SK-N-SH (cell line): ENCODE results near the gene GORASP1. TPM values are rescaled to one million over a fixed set of nuclear protein-coding genes. Genes with fewer than 3 reads are reported as not detected.
A peak's percentile ranks its signal among the peaks of the same experiment; 100 is the strongest.

ENCODE experiments used
- CTCF ChIA-PET: fragments of 300-600, 350-600 bp; formaldehyde crosslinking; extraction: SDS; loops from one replicate; lab custom pipeline; 2021; lab: Yijun Ruan, JAX
- POLR2A ChIA-PET: fragments of 350-600 bp; sonication (Branson Sonifier 250); formaldehyde crosslinking; extraction: SDS; loops from one replicate; lab custom pipeline; 2020; ENCODE audit warnings: antibody characterized with exemption, inconsistent platforms; lab: Yijun Ruan, JAX
- DNase-seq: peaks from one replicate; pipeline ENCODE4 v3.0.0; 2012
- H2AFZ ChIP-seq: fragments of 200-600 bp; sonication (generic); 2 replicates; pipeline ENCODE4 v1.8.1; 2016; ENCODE audit warnings: antibody characterized with exemption, mild to moderate bottlenecking, low read depth
- H3F3A ChIP-seq: fragments of 200-600 bp; sonication (generic); replicated peaks from 2 replicates; pipeline ENCODE3; 2016; ENCODE audit warnings: antibody characterized with exemption, mild to moderate bottlenecking; ENCODE audit not compliant: insufficient read depth
- H3K27ac ChIP-seq, 2 experiments: fragments of 200-500 bp in 1 of 2; fragments of 200-600 bp in 1 of 2; sonication (Bioruptor generic) in 1 of 2; sonication (generic), shearing (Covaris generic) in 1 of 2; 2 replicates each; pipeline versions ENCODE4 v1.5.1 to v1.6.1; 2014 to 2016; ENCODE audit warnings: low read depth in 2 of 2, inconsistent platforms in 1 of 2, low read length in 1 of 2, mild to moderate bottlenecking in 1 of 2, mixed read lengths in 1 of 2
- H3K27me3 ChIP-seq: fragments of 200-600 bp; sonication (generic), shearing (Covaris generic); 2 replicates; pipeline ENCODE4 v1.6.1; 2016; ENCODE audit warnings: mixed run types; ENCODE audit not compliant: insufficient read depth
- H3K36me3 ChIP-seq, 2 experiments: fragments of 200-500 bp in 1 of 2; fragments of 200-600 bp in 1 of 2; sonication (Bioruptor generic) in 1 of 2; sonication (generic) in 1 of 2; replicated peaks in 1 of 2; 2 replicates each; pipeline versions ENCODE3 to v1.5.1; 2014 to 2016; ENCODE audit warnings: low read length in 1 of 2, mild to moderate bottlenecking in 1 of 2; ENCODE audit not compliant: insufficient read depth in 2 of 2, control insufficient read depth in 1 of 2
- H3K4me1 ChIP-seq, 2 experiments: fragments of 200-500 bp in 1 of 2; fragments of 200-600 bp in 1 of 2; sonication (Bioruptor generic) in 1 of 2; sonication (generic), shearing (Covaris generic) in 1 of 2; 2 replicates each; pipeline versions ENCODE4 v1.5.1 to v1.6.1; 2014 to 2016; ENCODE audit warnings: low read depth in 1 of 2, low read length in 1 of 2, mixed run types in 1 of 2; ENCODE audit not compliant: insufficient read depth in 2 of 2, control insufficient read depth in 1 of 2
- H3K4me2 ChIP-seq: fragments of 200-600 bp; sonication (generic), shearing (Covaris generic); 2 replicates; pipeline ENCODE4 v1.6.1; 2017; ENCODE audit warnings: mixed run types
- H3K4me3 ChIP-seq, 2 experiments: fragments of 200-500 bp in 1 of 2; fragments of 200-600 bp in 1 of 2; sonication (Bioruptor generic) in 1 of 2; sonication (generic), shearing (Covaris generic) in 1 of 2; 2 replicates each; pipeline versions ENCODE4 v1.5.1 to v1.8.1; 2014 to 2016; ENCODE audit warnings: low read depth in 2 of 2, inconsistent platforms in 1 of 2, low read length in 1 of 2, mild to moderate bottlenecking in 1 of 2, mixed read lengths in 1 of 2, moderate library complexity in 1 of 2
- H3K79me2 ChIP-seq: fragments of 200-600 bp; sonication (generic); 2 replicates; pipeline ENCODE4 v1.8.1; 2017; ENCODE audit warnings: mild to moderate bottlenecking; ENCODE audit not compliant: insufficient read depth
- H3K9ac ChIP-seq: fragments of 200-600 bp; sonication (generic); 2 replicates; pipeline ENCODE4 v1.6.1; 2017; ENCODE audit warnings: mixed run types
- H3K9me2 ChIP-seq: fragments of 200-600 bp; sonication (generic); 2 replicates; pipeline ENCODE4 v1.6.1; 2017; ENCODE audit warnings: mixed run types
- H3K9me3 ChIP-seq: fragments of 200-600 bp; sonication (generic); 2 replicates; pipeline ENCODE4 v1.6.1; 2017; ENCODE audit warnings: mixed run types, mild to moderate bottlenecking, moderate library complexity
- H4K20me1 ChIP-seq: fragments of 200-600 bp; sonication (generic); 2 replicates; pipeline ENCODE4 v1.6.1; 2017; ENCODE audit warnings: mild to moderate bottlenecking, mixed run types; ENCODE audit not compliant: insufficient read depth
- CHD2 ChIP-seq: fragments of 150-350 bp; IDR thresholded peaks from 2 replicates; pipeline ENCODE4 v1.6.1; 2018; ENCODE audit warnings: low read length; ENCODE audit not compliant: partially characterized antibody
- EP300 ChIP-seq, 2 experiments: IDR thresholded peaks; 2 replicates each; pipeline versions ENCODE4 v1.4.0 to v1.6.1; 2012; ENCODE audit warnings: borderline replicate concordance in 1 of 2, low read depth in 1 of 2, low read length in 1 of 2
- NRF1 ChIP-seq: IDR thresholded peaks from 2 replicates; pipeline ENCODE4 v1.6.1; 2012; ENCODE audit warnings: low read depth, mild to moderate bottlenecking, low read length
- RAD21 ChIP-seq: IDR thresholded peaks from 2 replicates; pipeline ENCODE4 v1.6.1; 2012; ENCODE audit warnings: mild to moderate bottlenecking, low read length
- SMC3 ChIP-seq: IDR thresholded peaks from 2 replicates; pipeline ENCODE4 v1.6.1; 2012; ENCODE audit warnings: low read depth, low read length, improper control_type of control experiment
- TCF12 ChIP-seq: IDR thresholded peaks from 2 replicates; pipeline ENCODE4 v1.4.0; 2012
- WGBS: methylation state at CpG from one replicate; pipeline ENCODE4 v1.1.6; 2017; ENCODE audit warnings: low lambda C conversion rate; 5-methylcytosine and 5-hydroxymethylcytosine counted together
- polyA plus RNA-seq, 3 experiments: library from polyadenylated mRNA; depleted of rRNA; stranded (reverse); fragments of >200 nt; gene quantifications; 2 replicates each; pipeline ENCODE4 v1.2.3, GENCODE V29; 2012
- TF ChIP-seq, protein P1 (sequence below): IDR thresholded peaks from 2 replicates; pipeline ENCODE4; 2012
- TF ChIP-seq, protein P2 (sequence below): IDR thresholded peaks from 2 replicates; pipeline ENCODE4 v1.4.0; 2012; ENCODE audit warnings: low read depth
- TF ChIP-seq, protein P3 (sequence below): fragments of 200-600 bp; sonication (generic); IDR thresholded peaks from 2 replicates; pipeline ENCODE4 v1.6.1; 2017; ENCODE audit warnings: antibody characterized with exemption, mild to moderate bottlenecking, moderate library complexity

GORASP1 gene
- polyA plus RNA-seq, 1 of the 3 experiments (the other 2 are of a cell fraction), result 44.3 TPM

DNA sequence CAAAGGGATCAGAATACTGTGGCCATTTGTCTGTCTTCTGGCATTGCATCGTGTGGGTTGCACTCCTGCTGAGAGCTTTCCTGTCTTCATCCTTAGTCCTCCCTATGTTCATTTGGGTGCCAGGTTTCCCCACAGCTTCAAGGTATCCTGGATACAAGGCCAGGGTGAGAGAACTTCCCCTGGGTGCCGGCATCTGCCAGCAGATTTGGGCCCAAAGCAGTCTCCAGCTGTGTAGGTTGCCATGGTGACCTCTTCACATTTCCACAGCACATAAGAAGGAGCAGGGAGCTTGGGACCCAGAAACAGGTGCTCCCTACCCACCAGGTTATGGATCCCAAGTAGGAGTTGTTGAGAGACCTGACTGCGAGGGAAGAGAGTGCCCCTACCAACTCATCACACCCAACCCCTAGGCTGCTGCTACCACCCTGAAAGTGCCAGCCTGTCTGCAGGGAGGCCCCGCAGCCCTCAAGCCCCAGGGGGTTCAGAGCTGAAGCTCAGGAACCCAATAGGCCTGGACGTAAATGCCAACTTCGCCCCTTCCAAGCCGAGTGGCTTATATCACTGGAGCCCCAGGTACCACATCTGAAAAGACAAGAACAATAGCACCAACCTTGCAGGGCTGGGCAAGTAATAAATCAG lies 20.0 kb upstream of the GORASP1 start:
- Histone ChIP-seq H3K9me2 (no peaks in the 10 kb centered on the region), H3K9me3 (no peaks in the 10 kb centered on the region), H2AFZ (no peak overlapping the region), H4K20me1 (no peaks in the 10 kb centered on the region), H3F3A (no peaks in the 10 kb centered on the region), H3K9ac (no peak overlapping the region), H3K27me3 (no peaks in the 10 kb centered on the region), H3K79me2 (no peaks in the 10 kb centered on the region), H3K36me3 (no peaks in the 10 kb centered on the region), H3K4me2 (no peak overlapping the region), H3K4me3 (no peak overlapping the region), H3K4me1 (0 out of 4 replicates have a peak, but pooled peaks cover 0 to 6% of the 10 kb centered on the region in 2 experiments), H3K27ac (no peak overlapping the region)
- TF ChIP-seq, protein P1, sequence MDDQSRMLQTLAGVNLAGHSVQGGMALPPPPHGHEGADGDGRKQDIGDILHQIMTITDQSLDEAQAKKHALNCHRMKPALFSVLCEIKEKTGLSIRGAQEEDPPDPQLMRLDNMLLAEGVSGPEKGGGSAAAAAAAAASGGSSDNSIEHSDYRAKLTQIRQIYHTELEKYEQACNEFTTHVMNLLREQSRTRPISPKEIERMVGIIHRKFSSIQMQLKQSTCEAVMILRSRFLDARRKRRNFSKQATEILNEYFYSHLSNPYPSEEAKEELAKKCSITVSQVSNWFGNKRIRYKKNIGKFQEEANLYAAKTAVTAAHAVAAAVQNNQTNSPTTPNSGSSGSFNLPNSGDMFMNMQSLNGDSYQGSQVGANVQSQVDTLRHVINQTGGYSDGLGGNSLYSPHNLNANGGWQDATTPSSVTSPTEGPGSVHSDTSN, result no peak
- TF ChIP-seq NRF1 (no peak), CHD2 (no peak)
- TF ChIP-seq, protein P2, sequence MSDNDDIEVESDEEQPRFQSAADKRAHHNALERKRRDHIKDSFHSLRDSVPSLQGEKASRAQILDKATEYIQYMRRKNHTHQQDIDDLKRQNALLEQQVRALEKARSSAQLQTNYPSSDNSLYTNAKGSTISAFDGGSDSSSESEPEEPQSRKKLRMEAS, result no peak
- 87% methylated on average over 7 of the region's 7 CpGs for WGBS
- POLR2A ChIA-PET, result interaction anchor here (0.7 kb wide), 2 partner anchors 10 to 161 kb away, joined by 3 read pairs; no protein-coding TSS in a partner anchor
- DNase-seq, result no peak
- CTCF ChIA-PET, result interaction anchor here (0.6 to 14.8 kb wide), 27 partner anchors 8 to 177 kb away, joined by 3 to 223 read pairs (median 5); partner anchors contain the start of gene CX3CR1

DNA sequence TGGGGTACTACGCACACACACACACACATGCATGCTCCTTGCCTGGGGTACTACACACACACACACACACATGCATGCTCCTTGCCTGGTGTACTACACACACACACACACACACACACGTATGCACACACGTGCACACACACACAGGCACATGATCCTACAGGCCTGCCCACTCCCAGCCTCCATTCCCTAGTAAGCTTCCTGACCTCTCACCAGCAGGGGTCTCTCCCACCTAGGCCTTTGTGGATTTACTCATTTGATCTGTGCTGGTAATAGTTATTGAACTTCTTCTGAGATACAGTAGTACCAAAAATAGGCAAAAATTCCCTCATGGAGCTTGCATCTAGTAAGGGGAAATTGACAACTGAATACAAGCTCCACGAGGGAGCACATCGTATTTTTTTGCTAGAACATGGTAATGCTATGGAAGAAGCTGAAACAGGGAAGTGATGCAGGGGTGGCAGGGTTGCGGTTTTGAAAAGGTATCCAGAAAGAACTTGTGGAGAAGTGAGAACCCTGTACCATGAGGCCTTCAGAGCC lies 19.2 kb upstream of the GORASP1 start:
- H3K9me2 ChIP-seq, result no peaks in the 10 kb centered on the region
- ChIA-PET POLR2A (interaction anchor here (0.7 kb wide), 1 partner anchor 162 kb away, joined by 3 read pairs; no protein-coding TSS in a partner anchor), CTCF (interaction anchor here (0.6 to 14.8 kb wide), 26 partner anchors 9 to 221 kb away, joined by 3 to 223 read pairs (median 6); partner anchors contain the start of gene CX3CR1)
- no peaks in the 10 kb centered on the region for H3K36me3 ChIP-seq
- 0 out of 4 replicates have a peak, but pooled peaks cover 0 to 6% of the 10 kb centered on the region in 2 experiments for H3K4me1 ChIP-seq
- H3K9ac ChIP-seq, result no peak overlapping the region
- TF ChIP-seq SMC3 (peak; percentile 80), TCF12 (no peak), RAD21 (peak; percentile 80), EP300 (IDR thresholded peaks at IDR 0.05; ENCODE audit: borderline replicate concordance in 1 of 2, low read depth in 1 of 2, low read length in 1 of 2) (no peak)
- TF ChIP-seq, protein P1, result no peak
- TF ChIP-seq, protein P3, sequence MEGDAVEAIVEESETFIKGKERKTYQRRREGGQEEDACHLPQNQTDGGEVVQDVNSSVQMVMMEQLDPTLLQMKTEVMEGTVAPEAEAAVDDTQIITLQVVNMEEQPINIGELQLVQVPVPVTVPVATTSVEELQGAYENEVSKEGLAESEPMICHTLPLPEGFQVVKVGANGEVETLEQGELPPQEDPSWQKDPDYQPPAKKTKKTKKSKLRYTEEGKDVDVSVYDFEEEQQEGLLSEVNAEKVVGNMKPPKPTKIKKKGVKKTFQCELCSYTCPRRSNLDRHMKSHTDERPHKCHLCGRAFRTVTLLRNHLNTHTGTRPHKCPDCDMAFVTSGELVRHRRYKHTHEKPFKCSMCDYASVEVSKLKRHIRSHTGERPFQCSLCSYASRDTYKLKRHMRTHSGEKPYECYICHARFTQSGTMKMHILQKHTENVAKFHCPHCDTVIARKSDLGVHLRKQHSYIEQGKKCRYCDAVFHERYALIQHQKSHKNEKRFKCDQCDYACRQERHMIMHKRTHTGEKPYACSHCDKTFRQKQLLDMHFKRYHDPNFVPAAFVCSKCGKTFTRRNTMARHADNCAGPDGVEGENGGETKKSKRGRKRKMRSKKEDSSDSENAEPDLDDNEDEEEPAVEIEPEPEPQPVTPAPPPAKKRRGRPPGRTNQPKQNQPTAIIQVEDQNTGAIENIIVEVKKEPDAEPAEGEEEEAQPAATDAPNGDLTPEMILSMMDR, result peak; percentile 74
- TF ChIP-seq, all 33 proteins: peak for 3
- H3K27me3 ChIP-seq, result no peaks in the 10 kb centered on the region
- H3K4me3 ChIP-seq, result no peak overlapping the region; a peak in 1 of 4 replicates
- H2AFZ ChIP-seq, result no peak overlapping the region
- H3K9me3 ChIP-seq, result no peaks in the 10 kb centered on the region
- no peak overlapping the region for H3K27ac ChIP-seq
- DNase-seq, result peak; percentile 52
- H4K20me1 ChIP-seq, result no peaks in the 10 kb centered on the region
- H3K4me2 ChIP-seq, result no peak overlapping the region
- no peaks in the 10 kb centered on the region for H3F3A ChIP-seq
- no peaks in the 10 kb centered on the region for H3K79me2 ChIP-seq
- WGBS, result 70% methylated on average over 6 of the region's 6 CpGs
